ENCODE measurements around the gene KCNQ1.

KCNQ1 gene

GRCh38 chr11:2708757-2709281 lies 264.0 kb downstream of the KCNQ1 start:
- DNase-seq, result no peak

DNA sequence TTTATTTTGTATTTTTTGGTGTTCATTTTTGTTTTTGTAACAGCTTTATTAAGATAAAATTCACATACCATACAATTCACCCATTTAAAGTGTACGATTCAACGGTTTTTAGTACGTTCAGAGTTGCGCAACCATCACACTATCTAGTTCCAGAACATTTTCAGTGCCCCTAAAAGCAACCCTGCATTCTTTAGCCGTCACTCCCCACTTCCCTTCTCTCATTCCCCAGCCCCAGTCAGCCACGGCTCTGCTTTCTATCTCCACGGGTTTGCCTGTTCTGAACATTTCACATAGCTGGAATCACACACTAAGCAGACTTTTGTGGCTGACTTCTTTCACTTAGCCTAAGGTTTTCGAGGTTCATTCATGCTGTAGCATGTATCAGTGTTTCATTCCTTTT lies 264.6 kb downstream of the KCNQ1 start:
- DNase-seq, result peak; percentile 39

- DNase-seq, result no peak
Observed at GRCh38 chr11:2711161-2711560, 266.4 kb downstream of the KCNQ1 start.

DNA sequence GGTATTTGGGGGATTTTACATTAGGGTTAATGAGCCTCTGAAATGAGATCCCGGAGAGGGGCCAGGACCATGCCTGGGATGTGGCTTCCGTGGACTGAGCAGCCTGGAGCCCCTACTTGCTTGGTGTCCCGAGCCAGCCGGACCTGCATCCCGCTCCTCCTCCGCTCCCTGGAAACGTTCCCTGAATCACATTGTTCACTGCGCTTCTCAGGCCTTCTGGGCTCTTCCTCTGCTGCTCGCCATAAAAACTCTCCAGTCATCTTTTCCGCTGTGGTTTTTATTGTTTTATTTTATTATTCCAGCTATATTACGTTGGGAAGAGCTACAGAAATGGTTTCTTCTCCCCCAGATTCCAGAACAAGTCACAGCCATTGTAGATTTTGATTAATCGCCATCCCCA lies 268.3 kb downstream of the KCNQ1 start:
- DNase-seq, result no peak

GRCh38 chr11:2713661-2714462 lies 269.1 kb downstream of the KCNQ1 start:
- DNase-seq, result no peak

- no peak for DNase-seq
Observed at GRCh38 chr11:2714463-2714800, 269.6 kb downstream of the KCNQ1 start.

DNA sequence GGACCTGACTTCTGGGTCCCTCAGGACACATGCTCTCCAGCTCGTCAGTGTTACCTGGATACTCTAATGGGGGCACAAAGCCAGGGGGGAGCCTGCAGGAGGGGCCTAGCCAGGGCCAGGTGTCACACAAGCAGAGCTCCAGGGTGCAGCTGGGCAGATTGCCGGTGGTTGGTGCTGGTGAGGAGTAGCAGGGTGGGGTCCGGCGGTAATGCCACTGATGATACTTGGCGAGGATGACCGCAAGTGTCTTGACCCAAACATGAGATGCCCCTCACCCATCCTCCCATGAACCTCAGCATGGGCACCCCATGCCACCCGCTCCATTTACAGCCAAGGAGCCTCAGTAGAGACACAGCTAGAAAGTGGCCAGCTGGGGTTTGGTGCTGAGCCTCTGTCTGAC lies 270.1 kb downstream of the KCNQ1 start:
- no peak for DNase-seq

GRCh38 chr11:2715716-2716350 lies 271.0 kb downstream of the KCNQ1 start:
- DNase-seq, result no peak

GRCh38 chr11:2716376-2717095 lies 271.7 kb downstream of the KCNQ1 start:
- DNase-seq, result no peak

DNA sequence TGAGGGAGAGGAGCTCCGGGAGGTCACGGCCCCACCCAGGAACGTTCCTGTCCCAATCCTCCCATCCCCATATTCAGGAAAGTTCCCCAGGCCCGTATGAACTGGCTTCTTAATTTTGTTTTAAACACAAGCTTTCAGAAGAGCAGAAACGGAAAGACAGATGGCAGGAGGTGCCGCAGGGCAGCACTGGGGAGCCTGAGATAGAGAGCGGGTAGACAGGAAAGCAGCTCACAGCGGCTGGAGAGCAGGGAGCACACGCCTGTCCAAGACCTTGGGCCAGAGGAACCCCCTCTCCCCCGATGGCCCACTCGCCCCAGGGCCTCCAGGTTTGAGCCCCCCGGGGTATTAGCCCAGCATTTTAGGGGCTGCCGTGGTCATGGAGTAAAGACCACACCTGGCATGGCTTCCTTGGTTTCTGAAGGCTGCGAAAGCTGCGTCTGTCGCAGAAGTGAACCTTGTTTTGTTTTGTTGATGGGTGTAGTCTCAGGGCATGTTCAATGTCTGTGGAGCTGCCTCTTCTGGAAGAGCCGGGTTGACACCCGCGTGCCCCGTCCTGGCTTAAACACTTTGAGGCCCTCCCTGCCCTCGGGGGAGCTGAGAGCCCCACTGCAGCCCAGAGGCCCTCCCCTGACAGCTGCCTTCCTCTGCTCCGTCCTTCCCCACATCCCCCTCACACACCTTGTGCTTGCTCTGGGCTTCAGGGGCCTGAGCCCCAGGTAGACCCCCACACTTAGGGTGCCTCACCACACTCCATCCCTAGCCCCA lies 272.9 kb downstream of the KCNQ1 start:
- DNase-seq, result no peak

DNA sequence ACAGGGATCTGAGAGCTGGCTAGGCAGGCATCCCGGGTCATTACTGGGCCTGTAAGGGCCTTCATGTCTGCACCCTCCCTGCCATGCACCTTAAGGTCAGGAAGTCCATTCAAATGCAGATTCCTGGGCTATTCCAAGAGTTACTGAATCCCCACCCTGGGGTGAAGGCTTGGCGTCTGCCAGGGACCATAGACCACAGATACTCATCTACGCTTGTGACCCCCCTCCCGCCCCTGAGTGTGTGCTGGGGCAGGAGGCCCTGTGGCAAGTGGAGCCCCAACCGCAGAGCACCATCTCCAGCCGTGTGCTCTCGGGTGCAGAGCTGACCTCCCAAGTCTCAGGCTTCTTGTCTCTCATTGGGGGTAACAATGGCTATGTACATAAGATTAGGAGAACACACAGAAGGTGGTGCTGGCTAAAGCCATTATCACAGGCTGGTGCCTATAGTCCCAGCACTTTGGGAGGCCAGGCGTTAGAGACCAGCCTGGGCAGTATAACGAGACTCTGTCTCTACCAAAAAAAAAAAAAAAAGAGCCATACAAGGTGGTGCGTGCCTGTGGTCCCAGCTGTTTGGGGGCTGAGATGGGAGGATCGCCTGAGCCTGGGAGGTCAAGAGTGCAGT lies 274.1 kb downstream of the KCNQ1 start:
- DNase-seq, result no peak

GRCh38 chr11:2719831-2720590 lies 275.2 kb downstream of the KCNQ1 start:
- no peak for DNase-seq

DNA sequence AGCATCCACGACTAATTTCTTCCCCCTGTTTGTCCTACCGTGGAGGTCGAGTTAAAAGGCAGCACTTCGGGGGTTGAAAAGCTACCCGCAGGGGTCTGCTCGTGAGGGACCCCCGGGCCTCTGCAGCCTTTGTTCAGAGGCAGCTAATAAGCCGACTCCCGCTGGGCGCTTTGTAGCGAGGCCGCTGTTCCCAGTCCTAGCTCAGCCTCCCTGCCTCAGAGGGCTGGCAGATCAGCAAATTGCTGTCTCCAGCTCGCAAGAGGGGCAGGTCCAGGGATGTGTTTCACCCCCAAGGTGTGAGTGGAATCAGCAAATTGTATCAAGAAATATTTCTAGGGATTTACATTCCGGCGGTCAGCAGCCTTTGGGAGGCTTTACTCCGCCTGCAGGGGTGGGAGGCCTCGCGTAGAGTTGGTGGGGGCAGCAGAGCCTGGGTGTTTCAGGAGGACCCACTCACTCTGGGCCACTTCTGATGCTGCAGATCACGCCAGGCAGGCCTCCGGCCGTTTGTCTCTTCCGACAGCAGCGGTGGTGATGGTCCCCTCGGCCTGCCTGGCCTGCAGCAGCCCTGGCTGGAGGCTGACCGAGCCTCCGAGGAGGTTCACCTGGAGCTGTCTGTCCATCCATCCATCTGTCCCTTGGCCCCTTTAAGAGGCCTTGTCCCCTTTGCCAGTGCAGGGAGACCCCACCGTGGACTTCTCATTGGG lies 276.6 kb downstream of the KCNQ1 start:
- DNase-seq, result no peak

DNA sequence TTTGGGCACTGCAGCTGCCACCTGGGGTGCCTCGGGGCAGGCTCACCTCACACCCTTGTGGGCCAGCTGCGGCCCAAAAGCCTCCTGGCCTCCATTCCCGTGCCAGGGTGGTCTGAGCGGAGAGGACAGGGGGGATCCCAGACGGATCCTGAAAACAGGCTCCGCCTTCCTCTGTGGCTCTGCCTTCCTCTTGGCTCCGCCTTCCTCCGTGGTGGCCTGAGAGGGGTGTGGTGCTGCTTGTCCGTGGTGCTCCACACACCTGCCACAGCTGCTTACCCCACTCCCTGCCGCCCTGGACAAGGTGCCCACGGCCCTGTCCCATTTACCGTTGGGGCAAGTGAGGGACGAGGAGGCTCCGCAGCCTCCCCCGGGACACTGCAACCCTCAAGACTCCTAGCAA lies 278.1 kb downstream of the KCNQ1 start:
- no peak for DNase-seq

GRCh38 chr11:2724104-2724503 lies 279.3 kb downstream of the KCNQ1 start:
- DNase-seq, result no peak

DNA sequence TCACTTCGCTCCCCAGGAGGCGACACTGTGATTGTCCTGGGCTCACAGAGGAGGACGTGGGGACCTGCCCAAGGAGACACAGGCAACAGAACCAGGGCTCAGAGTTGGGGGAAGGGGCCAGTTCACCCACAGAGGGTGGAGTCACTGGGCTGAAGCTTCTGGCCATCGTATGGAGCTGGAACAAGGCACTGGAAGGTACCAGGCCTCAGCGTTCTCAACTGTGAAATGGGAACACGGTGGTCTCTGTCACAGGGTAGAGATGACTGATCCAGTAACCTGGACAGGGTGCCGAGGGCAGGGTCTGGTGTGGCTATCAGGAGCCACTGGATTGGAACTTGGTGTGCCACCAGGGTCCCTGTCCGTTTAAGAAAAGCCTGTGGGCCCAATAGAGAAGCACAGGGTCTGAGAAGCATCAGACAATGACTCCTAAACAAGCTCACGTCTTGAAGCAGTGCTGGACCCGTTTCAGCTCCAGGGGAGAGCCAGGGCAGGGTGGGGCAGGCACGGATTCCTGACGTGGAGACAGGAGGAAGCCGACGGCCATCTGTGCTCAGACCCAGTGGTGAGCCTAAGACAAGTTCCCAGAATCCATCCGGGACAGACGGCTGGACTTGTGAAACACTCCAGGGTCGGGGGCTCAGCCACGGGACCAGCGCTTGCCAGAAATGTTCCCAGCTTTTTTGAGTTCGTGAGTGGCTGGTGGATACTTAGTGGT lies 280.0 kb downstream of the KCNQ1 start:
- no peak for DNase-seq

GRCh38 chr11:2725368-2726300 lies 280.8 kb downstream of the KCNQ1 start:
- DNase-seq, result no peak

DNA sequence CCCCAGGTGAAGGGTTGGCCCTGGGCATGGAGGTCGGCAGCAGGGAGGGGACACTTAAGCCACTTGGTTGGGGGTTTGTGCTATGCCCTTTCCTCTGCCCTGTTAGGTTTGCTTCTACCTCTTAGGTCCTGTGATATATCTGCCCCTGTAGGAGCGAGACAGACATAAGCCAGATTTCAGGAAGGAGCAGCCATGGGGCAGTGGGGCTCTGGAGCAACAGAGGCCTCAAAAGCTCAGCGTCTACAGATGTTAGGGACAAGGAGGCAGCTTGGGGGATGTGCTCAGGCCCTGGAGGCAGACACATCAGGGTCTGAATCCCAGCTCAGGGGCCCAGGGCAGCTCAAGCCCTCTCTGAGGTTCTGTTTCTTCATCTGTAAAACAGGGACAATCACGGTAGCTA lies 282.2 kb downstream of the KCNQ1 start:
- DNase-seq, result no peak

- no peak for DNase-seq
Observed at GRCh38 chr11:2728128-2728662, 283.4 kb downstream of the KCNQ1 start.

Data from hematopoietic multipotent progenitor cell treated with erythropoietin and hydrocortisone succinate and interleukin-3 and kit ligand, for 6 days (in vitro differentiated cells).